HFFc6 (cell line): ENCODE results near the gene PTDSS2. TPM values are rescaled to one million over a fixed set of nuclear protein-coding genes. Genes with fewer than 3 reads are reported as not detected.

ENCODE experiments used
- DNase-seq: peaks from one replicate; pipeline ENCODE4 v3.0.0-alpha.2; 2018
- H3K27ac Mint-ChIP-seq: 2 replicates; pipeline ENCODE4 v1.8.0; 2020; ENCODE audit warnings: mild to moderate bottlenecking, mixed read lengths
- H3K27me3 Mint-ChIP-seq: 2 replicates; pipeline ENCODE4 v1.8.0; 2021; ENCODE audit warnings: mild to moderate bottlenecking, moderate library complexity, mixed read lengths; ENCODE audit not compliant: insufficient read depth
- H3K36me3 Mint-ChIP-seq: 2 replicates; pipeline ENCODE4 v1.8.0; 2021; ENCODE audit warnings: low read depth, mixed read lengths
- H3K4me1 Mint-ChIP-seq: 2 replicates; pipeline ENCODE4 v1.8.0; 2020; ENCODE audit warnings: low read depth, mixed read lengths
- H3K4me3 Mint-ChIP-seq: 2 replicates; pipeline ENCODE4 v1.8.0; 2020; ENCODE audit warnings: mild to moderate bottlenecking, moderate library complexity, mixed read lengths
- H3K9me3 Mint-ChIP-seq: 2 replicates; pipeline ENCODE4 v1.8.0; 2020; ENCODE audit warnings: mild to moderate bottlenecking, mixed read lengths
- CTCF ChIP-seq: fragments of 200-600 bp; sonication (generic); IDR thresholded peaks from 2 replicates; pipeline ENCODE4 v1.5.0; 2021; ENCODE audit warnings: antibody characterized with exemption, mild to moderate bottlenecking
- total RNA-seq, 6 experiments: library from RNA; stranded (reverse); fragmentation: NEBNext Ultra II Directional; extraction: Animal tissue kit (Norgen Biotek cat#: 25700); gene quantifications; 2 replicates in 1 of 6; 3 replicates in 5 of 6; pipeline ENCODE4 v1.2.3, GENCODE V29; 2021

The PTDSS2 gene
- total RNA-seq, 6 experiments from 2014 or later, result 23.3 to 34.5 (median 27.2) TPM

DNA sequence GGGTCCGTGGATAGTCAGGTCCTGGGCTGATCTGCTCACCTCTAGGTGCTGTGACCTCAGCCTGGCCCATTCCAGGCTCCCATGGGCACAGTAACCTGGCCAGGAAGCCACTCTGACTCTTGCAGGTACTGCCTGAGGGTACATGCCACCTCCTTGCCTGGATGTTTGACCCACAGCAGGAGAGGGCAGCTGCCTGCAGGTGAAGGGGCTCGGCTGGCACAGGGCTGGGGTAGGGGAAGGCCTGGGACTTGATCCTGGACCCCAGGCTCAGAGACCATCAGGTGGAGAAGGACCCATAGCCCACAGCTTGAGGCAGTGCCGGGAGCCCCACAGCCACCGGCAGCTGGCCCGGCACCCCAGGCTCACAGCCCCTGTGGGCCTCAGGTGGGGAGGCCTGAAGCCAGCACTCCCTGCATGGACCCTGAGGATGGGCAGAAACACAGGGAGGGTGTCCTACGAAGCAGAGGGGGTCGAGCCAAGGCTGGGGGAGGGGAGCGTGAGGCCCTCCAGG lies 89.9 kb downstream of the PTDSS2 start:
- DNase-seq, result no peak
- Mint-ChIP-seq H3K27ac (no peak overlapping the region), H3K27me3 (no peaks in the 10 kb centered on the region; the same call in 1 of the 2 replicates), H3K36me3 (no peaks in the 10 kb centered on the region), H3K4me3 (no peak overlapping the region), H3K9me3 (no peaks in the 10 kb centered on the region), H3K4me1 (no peaks in the 10 kb centered on the region)
- no peak for TF ChIP-seq CTCF

Other genes with a start within 250 kb of the PTDSS2 start
- 10 to 100 TPM; 63.5 to 76.9 (median 67.2) TPM for gene BET1L, start 242.9 kb upstream of the PTDSS2 start, total RNA-seq
- gene RIC8A, start 242.6 kb upstream of the PTDSS2 start, total RNA-seq, result 100 to 1,000 TPM; 163 to 194 (median 164) TPM
- 10 to 100 TPM in 4 of 6 experiments, 1 to 10 TPM in 2; 8.0 to 10.9 (median 10.2) TPM for gene SIRT3, start 213.9 kb upstream of the PTDSS2 start, total RNA-seq
- 100 to 1,000 TPM; 167 to 180 (median 172) TPM for gene PSMD13, start 213.3 kb upstream of the PTDSS2 start, total RNA-seq
- gene NLRP6, start 171.9 kb upstream of the PTDSS2 start, total RNA-seq, result not detected
- gene PGGHG, start 161.2 kb upstream of the PTDSS2 start, total RNA-seq, result 10 to 100 TPM in 4 of 6 experiments, 1 to 10 TPM in 2; 9.7 to 12.2 (median 11.4) TPM
- gene IFITM5, start 150.8 kb upstream of the PTDSS2 start, total RNA-seq, result not detected
- gene IFITM2, start 142.5 kb upstream of the PTDSS2 start, total RNA-seq, result 100 to 1,000 TPM; 257 to 325 (median 291) TPM
- 10 to 100 TPM; 23.5 to 36.1 (median 30.0) TPM for gene IFITM1, start 136.2 kb upstream of the PTDSS2 start, total RNA-seq
- 100 to 1,000 TPM; 399 to 531 (median 452) TPM for gene IFITM3, start 129.4 kb upstream of the PTDSS2 start, total RNA-seq
- 10 to 100 TPM in 1 of 6 experiments, 1 to 10 TPM in 5; 6.4 to 12.1 (median 8.4) TPM for gene B4GALNT4, start 80.8 kb upstream of the PTDSS2 start, total RNA-seq
- gene PKP3, start 56.1 kb upstream of the PTDSS2 start, total RNA-seq, result 1 to 10 TPM; 2.5 to 3.3 (median 2.9) TPM
- gene SIGIRR, start 35.3 kb upstream of the PTDSS2 start, total RNA-seq, result 10 to 100 TPM; 15.9 to 21.6 (median 18.7) TPM
- gene ANO9, start 8.3 kb upstream of the PTDSS2 start, total RNA-seq, result not detected
- 100 to 1,000 TPM; 223 to 272 (median 250) TPM for gene RNH1, start 57.0 kb downstream of the PTDSS2 start, total RNA-seq
- gene HRAS, start 85.3 kb downstream of the PTDSS2 start, total RNA-seq, result 100 to 1,000 TPM; 102 to 125 (median 107) TPM
- gene LRRC56, start 87.2 kb downstream of the PTDSS2 start, total RNA-seq, result under 1 TPM; 0.23 to 0.83 (median 0.55) TPM
- 1 to 10 TPM in 3 of 6 experiments, under 1 TPM in 3; 0.37 to 2.3 (median 0.97) TPM for gene LMNTD2, start 110.5 kb downstream of the PTDSS2 start, total RNA-seq
- 10 to 100 TPM; 10.1 to 18.8 (median 12.7) TPM for gene RASSF7, start 110.7 kb downstream of the PTDSS2 start, total RNA-seq
- 10 to 100 TPM; 23.8 to 27.5 (median 24.8) TPM for gene PHRF1, start 126.2 kb downstream of the PTDSS2 start, total RNA-seq
- gene IRF7, start 165.7 kb downstream of the PTDSS2 start, total RNA-seq, result 1 to 10 TPM; 3.0 to 5.2 (median 4.2) TPM
- gene CDHR5, start 174.7 kb downstream of the PTDSS2 start, total RNA-seq, result not detected
- not detected for gene SCT, start 176.9 kb downstream of the PTDSS2 start, total RNA-seq
- gene DRD4, start 187.0 kb downstream of the PTDSS2 start, total RNA-seq, result under 1 TPM; 0.14 to 0.61 (median 0.38) TPM
- gene DEAF1, start 244.9 kb downstream of the PTDSS2 start, total RNA-seq, result 10 to 100 TPM; 32.2 to 48.1 (median 34.6) TPM
- 10 to 100 TPM; 16.9 to 24.5 (median 19.3) TPM for gene TMEM80, start 245.5 kb downstream of the PTDSS2 start, total RNA-seq